Mammary microvascular endothelial cell (primary cell): ENCODE data around the gene CCDC50. TPM values are rescaled to one million over a fixed set of nuclear protein-coding genes. Genes with fewer than 3 reads are reported as not detected.

ENCODE experiments used
- total RNA-seq: library from RNA; depleted of rRNA; stranded (reverse); fragments of >200 nt; gene quantifications from 2 replicates; pipeline ENCODE4 v1.2.3, GENCODE V29; 2015

The CCDC50 gene, protein sequence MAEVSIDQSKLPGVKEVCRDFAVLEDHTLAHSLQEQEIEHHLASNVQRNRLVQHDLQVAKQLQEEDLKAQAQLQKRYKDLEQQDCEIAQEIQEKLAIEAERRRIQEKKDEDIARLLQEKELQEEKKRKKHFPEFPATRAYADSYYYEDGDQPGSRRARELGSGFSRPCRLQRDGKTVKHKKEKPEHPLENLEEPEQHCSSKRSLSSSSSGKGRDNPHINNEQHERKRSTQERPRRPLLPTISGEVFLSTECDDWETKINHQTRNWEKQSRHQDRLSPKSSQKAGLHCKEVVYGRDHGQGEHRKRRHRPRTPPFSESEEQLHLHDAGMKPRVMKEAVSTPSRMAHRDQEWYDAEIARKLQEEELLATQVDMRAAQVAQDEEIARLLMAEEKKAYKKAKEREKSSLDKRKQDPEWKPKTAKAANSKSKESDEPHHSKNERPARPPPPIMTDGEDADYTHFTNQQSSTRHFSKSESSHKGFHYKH
- 150 and 164 TPM in 2 replicates for total RNA-seq

DNA sequence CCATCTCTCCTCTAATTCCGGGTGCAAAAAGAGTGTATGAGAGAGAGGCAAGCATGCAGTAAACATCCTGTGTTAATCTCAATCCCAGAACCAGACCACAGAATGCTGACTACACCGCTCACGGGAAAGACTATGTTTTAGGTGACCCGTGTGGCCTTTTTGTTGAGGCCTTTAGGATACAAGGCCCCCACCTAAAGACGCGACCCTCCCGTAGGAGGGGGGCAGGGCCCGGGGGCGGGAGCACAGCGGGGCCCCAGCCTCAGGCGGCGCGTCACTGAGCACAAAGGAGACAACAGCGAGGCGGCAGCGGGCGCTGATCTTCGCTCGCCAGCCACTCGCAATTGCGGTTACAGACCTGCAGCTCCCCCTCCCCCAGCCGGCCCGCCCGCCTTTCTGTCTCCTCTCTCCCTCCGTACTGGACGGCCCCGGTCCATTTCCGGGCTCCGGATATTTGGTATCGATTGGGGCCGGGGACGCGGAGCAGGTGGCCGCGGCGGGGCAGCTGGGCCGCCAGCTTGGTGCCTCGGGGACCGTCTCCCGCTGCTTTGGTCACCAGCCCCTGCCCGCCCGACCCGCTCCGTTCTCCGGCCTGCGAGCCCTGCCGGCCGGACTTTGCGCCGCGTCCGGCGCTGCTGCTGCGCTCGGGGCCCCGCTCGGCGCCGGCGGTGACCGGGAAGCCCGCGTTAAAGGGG, at the start of gene CCDC50:
CCDC50 (plus strand) TSS at position 433 of the 692 bp plus-strand sequence. CDS start 281 bp downstream, outside the sequence.

DNA sequence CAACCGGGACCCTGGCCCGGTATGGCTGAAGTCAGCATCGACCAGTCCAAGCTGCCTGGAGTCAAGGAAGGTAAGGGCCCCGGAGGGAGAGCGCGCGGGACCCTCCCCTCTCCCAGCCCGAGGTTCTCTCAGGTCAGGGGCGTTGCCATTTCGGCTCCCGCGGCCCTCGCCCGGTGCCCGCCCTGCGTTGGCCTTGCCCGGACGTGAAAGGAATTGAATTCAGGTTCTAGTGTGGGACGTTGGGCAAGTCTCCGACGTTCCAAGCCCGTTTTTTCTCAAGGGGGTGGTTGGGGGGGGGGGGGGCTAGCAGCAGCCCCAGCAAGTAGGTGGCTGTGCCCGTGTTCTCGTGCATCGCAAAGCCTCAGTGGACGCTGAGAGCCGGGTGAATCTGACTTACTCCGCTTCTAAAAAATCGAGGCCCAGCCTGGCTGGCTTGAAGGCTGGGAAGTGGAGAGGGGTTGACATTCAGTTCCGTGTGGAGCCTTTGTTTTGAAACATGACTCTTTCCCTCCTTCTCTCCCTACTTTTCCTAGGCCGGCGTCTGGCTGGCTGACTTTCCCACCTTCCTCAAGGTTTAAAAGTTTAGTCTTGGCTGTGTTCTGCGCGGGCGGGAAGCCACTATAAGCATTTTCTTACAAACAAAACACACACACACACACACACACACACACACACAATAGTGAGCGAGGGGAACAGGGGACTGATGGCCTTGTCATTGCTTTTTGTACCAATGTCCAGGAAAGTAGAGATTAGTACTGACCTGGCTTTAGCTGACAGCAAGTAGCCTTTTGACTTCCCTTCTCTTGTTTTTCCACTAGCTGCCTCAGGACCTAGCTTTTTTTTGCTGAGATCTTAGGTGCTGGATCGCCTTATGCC, 698 bp downstream of the CCDC50 start, which contains the start of gene UTS2B:
UTS2B (minus strand) TSS at position 873 of the 876 bp plus-strand sequence. CDS start 48,337 bp downstream, outside the sequence.

Other genes with a start within 250 kb of the CCDC50 start
- not detected in 2 replicates for gene OSTN, start 130.2 kb upstream of the CCDC50 start, total RNA-seq
- 0.30 and 0.53 TPM in 2 replicates for gene UTS2B, start 1.1 kb downstream of the CCDC50 start, total RNA-seq
- not detected in 2 replicates for gene PYDC2, start 131.8 kb downstream of the CCDC50 start, total RNA-seq